Neural cell (in vitro differentiated cells): ENCODE measurements around the gene CDT1. TPM values are rescaled to one million over a fixed set of nuclear protein-coding genes. Genes with fewer than 3 reads are reported as not detected.

Experiments used
- H2AFZ ChIP-seq: fragments of 200-600, 300-800 bp; sonication (generic), shearing (Covaris generic); 2 replicates; pipeline ENCODE4 v1.6.0; 2014; ENCODE audit warnings: low read depth, mild to moderate bottlenecking, antibody characterized with exemption, low read length, moderate library complexity
- H3F3A ChIP-seq: fragments of 200-600 bp; shearing (Covaris generic); 2 replicates; pipeline ENCODE4 v1.6.1; 2016; ENCODE audit warnings: mild to moderate bottlenecking, moderate library complexity, mixed read lengths, antibody characterized with exemption, low read length; ENCODE audit not compliant: insufficient read depth, poor library complexity, severe bottlenecking
- H3K27ac ChIP-seq: fragments of 200-600, 300-800 bp; sonication (generic), shearing (Covaris generic); 2 replicates; pipeline ENCODE4 v1.5.1; 2014; ENCODE audit warnings: mild to moderate bottlenecking, low read length, moderate library complexity
- H3K27me3 ChIP-seq: fragments of 300-800, 200-600 bp; sonication (generic), shearing (Covaris generic); 2 replicates; pipeline ENCODE4 v1.6.0; 2014; ENCODE audit warnings: mild to moderate bottlenecking, low read depth, low read length, moderate library complexity; ENCODE audit not compliant: insufficient read depth
- H3K36me3 ChIP-seq: fragments of 300-800, 200-600 bp; sonication (generic), shearing (Covaris generic); 2 replicates; pipeline ENCODE4 v1.5.1; 2014; ENCODE audit warnings: mild to moderate bottlenecking, antibody characterized with exemption, low read length, moderate library complexity; ENCODE audit not compliant: insufficient read depth
- H3K4me2 ChIP-seq: fragments of 300-800, 200-600 bp; sonication (generic), shearing (Covaris generic); 2 replicates; pipeline ENCODE4 v1.6.0; 2014; ENCODE audit warnings: mild to moderate bottlenecking, low read length
- H3K4me3 ChIP-seq: fragments of 300-800, 200-600 bp; sonication (generic), shearing (Covaris generic); 2 replicates; pipeline ENCODE4 v1.5.1; 2014; ENCODE audit warnings: mild to moderate bottlenecking, low read length, moderate library complexity
- H3K79me2 ChIP-seq: fragments of 200-600 bp; shearing (Covaris generic); replicated peaks from 2 replicates; pipeline ENCODE4 v1.6.0; 2014; ENCODE audit warnings: mild to moderate bottlenecking, low read length, moderate library complexity; ENCODE audit not compliant: insufficient read depth
- H3K9ac ChIP-seq: fragments of 300-800, 200-600 bp; sonication (generic), shearing (Covaris generic); 2 replicates; pipeline ENCODE4 v1.6.1; 2016; ENCODE audit warnings: mild to moderate bottlenecking, low read length, mixed read lengths
- H3K9me2 ChIP-seq: fragments of 200-600 bp; shearing (Covaris generic); 2 replicates; pipeline ENCODE4 v1.6.1; 2016; ENCODE audit warnings: mild to moderate bottlenecking, low read length, mixed read lengths; ENCODE audit not compliant: insufficient read depth
- H3K9me3 ChIP-seq: fragments of 200-600, 300-800 bp; sonication (generic), shearing (Covaris generic); 2 replicates; pipeline ENCODE4 v1.6.1; 2016; ENCODE audit warnings: mild to moderate bottlenecking, mixed run types, low read length, moderate library complexity, mixed read lengths
- H4K20me1 ChIP-seq: fragments of 200-600 bp; shearing (Covaris generic); 2 replicates; pipeline ENCODE4 v1.6.1; 2016; ENCODE audit warnings: mild to moderate bottlenecking, mixed run types; ENCODE audit not compliant: insufficient read depth
- EP300 ChIP-seq: fragments of 450-650 bp; conservative IDR thresholded peaks from 2 replicates; pipeline ENCODE4 v1.6.1; 2014; ENCODE audit warnings: antibody characterized with exemption, mild to moderate bottlenecking, moderate library complexity; ENCODE audit not compliant: poor library complexity, severe bottlenecking
- EZH2 ChIP-seq: fragments of 200-600, 300-800 bp; shearing (Covaris generic), sonication (generic); IDR thresholded peaks from 2 replicates; pipeline ENCODE4 v1.6.1; 2014; ENCODE audit warnings: antibody characterized with exemption, low read length, borderline replicate concordance, mild to moderate bottlenecking; ENCODE audit not compliant: insufficient read depth, poor library complexity, severe bottlenecking
- MXI1 ChIP-seq: fragments of 450-650 bp; conservative IDR thresholded peaks from 2 replicates; pipeline ENCODE4 v1.6.1; 2014; ENCODE audit warnings: antibody characterized with exemption, mild to moderate bottlenecking; ENCODE audit not compliant: poor library complexity, severe bottlenecking
- POLR2AphosphoS5 ChIP-seq: IDR thresholded peaks from 2 replicates; pipeline ENCODE4 v1.6.1; 2012
- RAD21 ChIP-seq: fragments of 450-650 bp; conservative IDR thresholded peaks from 2 replicates; pipeline ENCODE4 v1.6.1; 2014; ENCODE audit warnings: antibody characterized with exemption, mild to moderate bottlenecking, moderate library complexity
- SMC3 ChIP-seq: fragments of 450-650 bp; conservative IDR thresholded peaks from 2 replicates; pipeline ENCODE4 v1.6.1; 2014; ENCODE audit warnings: antibody characterized with exemption, mild to moderate bottlenecking, moderate library complexity; ENCODE audit not compliant: poor library complexity
- TAF1 ChIP-seq: IDR thresholded peaks from 2 replicates; pipeline ENCODE4 v1.6.1; 2012; ENCODE audit warnings: low read depth
- polyA plus RNA-seq: library from polyadenylated mRNA; depleted of rRNA; stranded (reverse); fragments of >200 nt; gene quantifications from 2 replicates; pipeline ENCODE4 v1.2.3, GENCODE V29; 2014
- TF ChIP-seq, protein P1 (sequence below): fragments of 450-650 bp; IDR thresholded peaks from 2 replicates; pipeline ENCODE4 v1.5.1; 2014; ENCODE audit warnings: antibody characterized with exemption, mild to moderate bottlenecking, moderate library complexity; ENCODE audit not compliant: poor library complexity, severe bottlenecking
- TF ChIP-seq, protein P2 (sequence below): IDR thresholded peaks from 2 replicates; pipeline ENCODE4 v1.6.1; 2012; ENCODE audit warnings: borderline replicate concordance

The CDT1 gene
- polyA plus RNA-seq, 1 donor from 2014 or later = 1.0 TPM

DNA sequence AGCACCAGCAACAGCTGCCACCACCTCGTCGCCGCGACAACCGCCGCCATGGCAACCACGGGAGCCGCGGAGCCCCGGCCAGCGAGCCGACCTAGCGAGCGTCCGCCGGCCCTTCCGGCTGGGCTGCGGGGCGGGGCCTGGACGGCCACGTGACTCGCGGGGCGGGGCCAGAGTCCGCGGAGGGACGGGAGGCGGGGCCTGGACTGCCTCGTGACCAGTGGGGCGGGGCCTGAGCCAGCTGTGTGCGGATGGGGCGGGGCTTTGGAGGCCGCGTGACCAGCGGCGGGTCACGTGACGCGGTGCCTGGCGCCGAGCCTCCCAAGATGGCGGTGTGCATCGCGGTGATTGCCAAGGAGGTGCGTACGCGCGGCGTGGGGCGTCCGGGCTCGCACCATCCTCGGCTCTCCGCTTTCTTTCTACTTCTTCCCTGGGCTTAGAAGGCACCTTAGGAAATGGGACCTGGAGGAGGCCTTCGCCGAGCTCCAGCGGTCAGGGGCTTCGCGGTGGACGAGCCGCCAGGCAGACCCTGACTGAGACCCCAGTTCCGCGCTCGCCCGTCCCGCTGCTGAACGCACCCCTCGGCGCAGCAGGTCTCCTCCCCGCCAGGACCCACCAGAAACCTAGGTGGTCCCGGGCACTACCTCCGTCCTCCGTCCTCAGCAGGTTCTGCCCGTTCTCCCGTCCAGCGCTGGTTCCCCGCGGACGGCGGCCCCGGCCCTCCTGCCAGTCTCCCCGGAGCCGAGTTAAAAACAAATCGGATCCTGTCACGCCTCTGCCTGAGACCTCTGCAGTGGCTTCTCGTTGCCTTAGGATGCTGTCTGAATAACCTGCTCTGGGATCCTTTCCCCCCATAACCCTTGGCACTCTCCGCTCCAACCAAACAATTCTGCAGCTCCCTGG lies 53.5 kb downstream of the CDT1 start, which contains the start of the genes GALNS and TRAPPC2L:
Gene GALNS, minus strand, starts transcription at position 120 of the 900 bp plus-strand sequence. Its CDS starts 70 bp downstream, at position 50.
Gene TRAPPC2L, plus strand, starts transcription at position 300 of the 900 bp plus-strand sequence. Its CDS starts 24 bp downstream, at position 324.
- Histone ChIP-seq H3K4me2 (peak within 1 kb of the TSS; percentile 89), H2AFZ (peak within 1 kb of the TSS; percentile 62), H3K79me2 (no peaks in the 10 kb centered on the region), H3K9ac (peak within 1 kb of the TSS; percentile 74), H3K9me2 (no peaks in the 10 kb centered on the region), H3K9me3 (no peaks in the 10 kb centered on the region), H3K36me3 (no peaks in the 10 kb centered on the region), H4K20me1 (no peaks in the 10 kb centered on the region), H3K27ac (peak within 1 kb of the TSS; percentile 48), H3F3A (no peaks in the 10 kb centered on the region), H3K4me3 (peak within 1 kb of the TSS; percentile 82), H3K27me3 (no peaks in the 10 kb centered on the region)
- peak; percentile 8 for TF ChIP-seq EP300
- TF ChIP-seq RAD21 = no peak
- peak; percentile 94 for TF ChIP-seq POLR2AphosphoS5
- peak; percentile 26 for TF ChIP-seq SMC3
- TF ChIP-seq TAF1 = peak; percentile 83
- TF ChIP-seq, protein P1, sequence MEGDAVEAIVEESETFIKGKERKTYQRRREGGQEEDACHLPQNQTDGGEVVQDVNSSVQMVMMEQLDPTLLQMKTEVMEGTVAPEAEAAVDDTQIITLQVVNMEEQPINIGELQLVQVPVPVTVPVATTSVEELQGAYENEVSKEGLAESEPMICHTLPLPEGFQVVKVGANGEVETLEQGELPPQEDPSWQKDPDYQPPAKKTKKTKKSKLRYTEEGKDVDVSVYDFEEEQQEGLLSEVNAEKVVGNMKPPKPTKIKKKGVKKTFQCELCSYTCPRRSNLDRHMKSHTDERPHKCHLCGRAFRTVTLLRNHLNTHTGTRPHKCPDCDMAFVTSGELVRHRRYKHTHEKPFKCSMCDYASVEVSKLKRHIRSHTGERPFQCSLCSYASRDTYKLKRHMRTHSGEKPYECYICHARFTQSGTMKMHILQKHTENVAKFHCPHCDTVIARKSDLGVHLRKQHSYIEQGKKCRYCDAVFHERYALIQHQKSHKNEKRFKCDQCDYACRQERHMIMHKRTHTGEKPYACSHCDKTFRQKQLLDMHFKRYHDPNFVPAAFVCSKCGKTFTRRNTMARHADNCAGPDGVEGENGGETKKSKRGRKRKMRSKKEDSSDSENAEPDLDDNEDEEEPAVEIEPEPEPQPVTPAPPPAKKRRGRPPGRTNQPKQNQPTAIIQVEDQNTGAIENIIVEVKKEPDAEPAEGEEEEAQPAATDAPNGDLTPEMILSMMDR = no peak
- TF ChIP-seq EZH2 = no peak
- TF ChIP-seq MXI1 = peak; percentile 94
- TF ChIP-seq, protein P2, sequence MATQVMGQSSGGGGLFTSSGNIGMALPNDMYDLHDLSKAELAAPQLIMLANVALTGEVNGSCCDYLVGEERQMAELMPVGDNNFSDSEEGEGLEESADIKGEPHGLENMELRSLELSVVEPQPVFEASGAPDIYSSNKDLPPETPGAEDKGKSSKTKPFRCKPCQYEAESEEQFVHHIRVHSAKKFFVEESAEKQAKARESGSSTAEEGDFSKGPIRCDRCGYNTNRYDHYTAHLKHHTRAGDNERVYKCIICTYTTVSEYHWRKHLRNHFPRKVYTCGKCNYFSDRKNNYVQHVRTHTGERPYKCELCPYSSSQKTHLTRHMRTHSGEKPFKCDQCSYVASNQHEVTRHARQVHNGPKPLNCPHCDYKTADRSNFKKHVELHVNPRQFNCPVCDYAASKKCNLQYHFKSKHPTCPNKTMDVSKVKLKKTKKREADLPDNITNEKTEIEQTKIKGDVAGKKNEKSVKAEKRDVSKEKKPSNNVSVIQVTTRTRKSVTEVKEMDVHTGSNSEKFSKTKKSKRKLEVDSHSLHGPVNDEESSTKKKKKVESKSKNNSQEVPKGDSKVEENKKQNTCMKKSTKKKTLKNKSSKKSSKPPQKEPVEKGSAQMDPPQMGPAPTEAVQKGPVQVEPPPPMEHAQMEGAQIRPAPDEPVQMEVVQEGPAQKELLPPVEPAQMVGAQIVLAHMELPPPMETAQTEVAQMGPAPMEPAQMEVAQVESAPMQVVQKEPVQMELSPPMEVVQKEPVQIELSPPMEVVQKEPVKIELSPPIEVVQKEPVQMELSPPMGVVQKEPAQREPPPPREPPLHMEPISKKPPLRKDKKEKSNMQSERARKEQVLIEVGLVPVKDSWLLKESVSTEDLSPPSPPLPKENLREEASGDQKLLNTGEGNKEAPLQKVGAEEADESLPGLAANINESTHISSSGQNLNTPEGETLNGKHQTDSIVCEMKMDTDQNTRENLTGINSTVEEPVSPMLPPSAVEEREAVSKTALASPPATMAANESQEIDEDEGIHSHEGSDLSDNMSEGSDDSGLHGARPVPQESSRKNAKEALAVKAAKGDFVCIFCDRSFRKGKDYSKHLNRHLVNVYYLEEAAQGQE = peak; percentile 78

DNA sequence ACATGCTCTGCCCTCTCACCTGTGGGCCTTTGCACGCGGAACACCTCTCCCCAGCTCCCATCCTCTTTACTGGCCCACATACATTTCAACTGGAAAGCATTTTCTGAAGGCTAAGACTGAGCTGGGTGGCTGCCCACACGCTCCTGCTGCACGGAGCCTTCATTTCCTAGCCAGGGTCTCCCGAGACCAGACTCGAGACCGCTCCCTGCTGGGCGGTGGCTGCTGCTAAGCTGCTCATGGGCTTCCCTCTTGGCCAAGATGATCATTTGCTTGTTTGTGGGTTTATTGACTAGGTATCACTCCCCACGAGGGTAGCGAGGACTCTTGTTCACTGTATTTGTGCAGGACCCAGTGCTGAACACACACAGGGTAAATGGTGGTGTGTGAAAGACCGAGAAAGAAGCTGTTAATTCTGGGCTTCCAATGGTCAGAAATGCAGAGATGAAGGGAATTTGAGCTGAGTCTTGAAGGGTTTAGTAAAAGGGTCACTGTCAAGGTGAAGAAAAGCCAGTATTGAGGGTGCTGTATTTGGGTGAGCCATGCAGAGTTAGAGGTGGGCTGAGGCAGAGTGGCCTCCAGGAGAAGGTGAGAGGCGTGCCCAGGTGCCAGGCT lies 54.2 kb downstream of the CDT1 start:
- H3K27ac ChIP-seq = peak overlapping the region; percentile 48
- no peaks in the 10 kb centered on the region for H3K36me3 ChIP-seq

More for the DNA sequence above, 54.2 kb downstream of the CDT1 start:
- no peaks in the 10 kb centered on the region for H4K20me1 ChIP-seq
- H3K79me2 ChIP-seq = no peaks in the 10 kb centered on the region
- H3K4me2 ChIP-seq = peak overlapping the region; percentile 89
- no peaks in the 10 kb centered on the region for H3K27me3 ChIP-seq
- peak; percentile 67 for TF ChIP-seq SMC3
- no peak for TF ChIP-seq EP300
- TF ChIP-seq, protein P1 = peak; percentile 74
- peak; percentile 56 for TF ChIP-seq RAD21
- peak overlapping the region; percentile 62 for H2AFZ ChIP-seq
- peak overlapping the region; percentile 82 for H3K4me3 ChIP-seq
- no peaks in the 10 kb centered on the region for H3K9me2 ChIP-seq
- H3K9me3 ChIP-seq = no peaks in the 10 kb centered on the region
- H3F3A ChIP-seq = no peaks in the 10 kb centered on the region
- peak overlapping the region; percentile 74 for H3K9ac ChIP-seq
